Ovary (tissue), 9 donors: ENCODE results near the gene ABCG2. TPM values are rescaled to one million over a fixed set of nuclear protein-coding genes. Genes with fewer than 3 reads are reported as not detected.
A peak's percentile ranks its signal among the peaks of the same experiment; 100 is the strongest.

Experiments used
- DNase-seq, 5 donors: peaks; one replicate each; pipeline ENCODE4 v3.0.0-alpha.2; 2019 to 2020
- H3K27ac ChIP-seq, 2 donors: fragments of 200-600 bp; one replicate each; pipeline versions ENCODE4 v1.5.1 to v1.8.0; 2019 to 2022
- H3K27me3 ChIP-seq: fragments of 200-600 bp; one replicate; pipeline ENCODE4 v1.8.0; 2022
- H3K36me3 ChIP-seq: fragments of 200-600 bp; sonication (generic); one replicate; pipeline ENCODE4 v1.5.1; 2019
- H3K4me1 ChIP-seq: one replicate; pipeline ENCODE4 v1.8.1; 2013; ENCODE audit warnings: mild to moderate bottlenecking, moderate library complexity; ENCODE audit not compliant: insufficient read depth
- H3K4me3 ChIP-seq: fragments of 200-600 bp; sonication (generic); one replicate; pipeline ENCODE4 v1.5.1; 2017
- H3K9me3 ChIP-seq, 2 donors: fragments of 200-600 bp in 1 of 2; sonication (generic) in 1 of 2; one replicate each; pipeline versions ENCODE4 v1.5.1 to v1.8.1; 2013 to 2019; ENCODE audit warnings: mild to moderate bottlenecking in 1 of 2, moderate library complexity in 1 of 2
- EP300 ChIP-seq: sonication (generic); formaldehyde crosslinking; IDR thresholded peaks from one replicate; pipeline ENCODE4 v1.6.1; 2017; ENCODE audit warnings: antibody characterized with exemption
- POLR2A ChIP-seq: fragments of 450-650 bp; IDR thresholded peaks from one replicate; pipeline ENCODE4 v1.6.1; 2017; ENCODE audit warnings: antibody characterized with exemption, mild to moderate bottlenecking, moderate library complexity
- WGBS, 3 donors: extraction: QIAGEN DNeasy Blood & Tissue Kit in 1 of 3; methylation state at CpG; one replicate each; pipeline versions ENCODE4 v1.1.5 to v1.1.7; 2013 to 2017; 5-methylcytosine and 5-hydroxymethylcytosine counted together
- intact Hi-C, 4 donors: fragments of 100-400 bp; cut with DNase I; formaldehyde crosslinking; loops; one replicate each; pipeline versions ENCODE4 v1.11.0 to v1.15.1; 2022 to 2023
- polyA plus RNA-seq, 2 donors: library from polyadenylated mRNA; stranded (reverse); fragments of 200-250 nt in 1 of 2; fragments of 350-450 nt in 1 of 2; fragmentation: Illumina TruSeq in 1 of 2; extraction: RNeasy Lipid Tissue Mini Kit (QIAGEN cat#74804) in 1 of 2; gene quantifications; one replicate each; pipeline ENCODE4 v1.2.3, GENCODE V29; 2013 to 2014
- total RNA-seq, 7 donors: library from RNA; depleted of rRNA in 2 of 7; stranded (reverse); fragments of >200 nt in 2 of 7; fragmentation: NEBNext Ultra II Directional in 3 of 7; extraction: Animal tissue kit (Norgen Biotek cat#: 25700) in 3 of 7; gene quantifications; one replicate each; pipeline versions ENCODE4 v1.1.0 to v1.2.4, GENCODE V29; 2016 to 2023
- TF ChIP-seq, protein P1 (sequence below), 3 donors: fragments of 450-650 bp in 2 of 3; fragments of 200-600 bp in 1 of 3; IDR thresholded peaks; one replicate each; pipeline versions ENCODE4 v1.5.1 to v1.8.0; 2016 to 2022; ENCODE audit warnings: antibody characterized with exemption in 3 of 3, mild to moderate bottlenecking in 1 of 3
- donor health status: DM: no; HTN: no; CAD: no; lungs with moderate emphysema.
- donor health status: DM: no; HTN: no; CAD: no.
- donor health status: Bipolar disorder and iron deficiency.
- donor health status: DM: yes; HTN: yes; CAD: no.
- donor health status: DM: no; HTN: no; CAD: no.
- donor health status: DM: yes; HTN: yes; CAD: no.

ABCG2 gene
- total and polyA plus RNA-seq, 9 donors: 4.4 to 20.1 (median 6.7) TPM

DNA sequence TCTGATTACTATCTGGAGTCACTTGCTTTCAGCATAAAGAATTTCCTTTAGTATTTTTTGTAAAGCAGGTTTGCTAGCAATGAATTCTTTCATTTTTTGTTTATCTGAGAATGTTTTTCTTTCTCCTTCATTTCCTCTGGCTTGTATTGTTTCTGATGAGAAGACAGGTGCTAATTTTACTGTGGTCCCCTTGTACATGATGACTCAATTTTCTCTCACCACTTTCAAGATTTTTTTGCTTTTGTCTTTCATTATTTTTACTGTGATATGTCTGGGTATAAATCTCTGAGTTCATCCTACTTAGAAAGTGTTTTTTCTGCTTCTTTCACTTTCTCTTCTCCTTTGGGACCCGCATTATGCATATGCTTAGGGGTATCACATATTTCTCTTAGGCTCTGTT is 88.4 kb downstream of the ABCG2 start:
- intact Hi-C loops: no loop called here
- Histone ChIP-seq H3K9me3 (peaks cover 0 to 14% of the 10 kb centered on the region in 2 donors), H3K36me3 (peaks cover 3% of the 10 kb centered on the region), H3K4me3 (no peak overlapping the region), H3K27ac (no peak overlapping the region), H3K27me3 (no peaks in the 10 kb centered on the region), H3K4me1 (no peaks in the 10 kb centered on the region)
- TF ChIP-seq EP300: no peak
- TF ChIP-seq, protein P1, sequence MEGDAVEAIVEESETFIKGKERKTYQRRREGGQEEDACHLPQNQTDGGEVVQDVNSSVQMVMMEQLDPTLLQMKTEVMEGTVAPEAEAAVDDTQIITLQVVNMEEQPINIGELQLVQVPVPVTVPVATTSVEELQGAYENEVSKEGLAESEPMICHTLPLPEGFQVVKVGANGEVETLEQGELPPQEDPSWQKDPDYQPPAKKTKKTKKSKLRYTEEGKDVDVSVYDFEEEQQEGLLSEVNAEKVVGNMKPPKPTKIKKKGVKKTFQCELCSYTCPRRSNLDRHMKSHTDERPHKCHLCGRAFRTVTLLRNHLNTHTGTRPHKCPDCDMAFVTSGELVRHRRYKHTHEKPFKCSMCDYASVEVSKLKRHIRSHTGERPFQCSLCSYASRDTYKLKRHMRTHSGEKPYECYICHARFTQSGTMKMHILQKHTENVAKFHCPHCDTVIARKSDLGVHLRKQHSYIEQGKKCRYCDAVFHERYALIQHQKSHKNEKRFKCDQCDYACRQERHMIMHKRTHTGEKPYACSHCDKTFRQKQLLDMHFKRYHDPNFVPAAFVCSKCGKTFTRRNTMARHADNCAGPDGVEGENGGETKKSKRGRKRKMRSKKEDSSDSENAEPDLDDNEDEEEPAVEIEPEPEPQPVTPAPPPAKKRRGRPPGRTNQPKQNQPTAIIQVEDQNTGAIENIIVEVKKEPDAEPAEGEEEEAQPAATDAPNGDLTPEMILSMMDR (IDR thresholded peaks at IDR 0.05): no peak
- TF ChIP-seq POLR2A: no peak
- DNase-seq: no peak
- 97 to 100% (median 98%) methylated on average over 1 of the region's 1 CpG for WGBS, 3 donors

DNA sequence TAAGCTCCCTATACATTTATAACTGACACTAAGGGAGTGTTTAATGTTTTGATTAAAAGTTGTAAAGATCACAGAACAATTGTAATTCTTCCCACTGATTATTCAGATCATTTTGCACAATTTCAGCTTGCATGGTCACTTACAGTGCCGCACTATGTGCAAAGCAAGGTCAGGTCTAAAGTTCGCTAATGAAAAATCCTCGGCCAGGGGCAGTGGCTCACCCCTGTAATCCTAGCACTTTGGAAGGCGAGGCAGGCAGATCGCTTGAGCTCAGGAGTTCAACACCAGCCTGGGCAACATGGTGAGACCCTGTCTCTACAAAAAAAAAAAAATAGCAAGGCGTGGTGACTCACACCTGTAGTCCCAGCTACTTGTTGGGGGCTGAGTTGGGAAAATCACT is 94.0 kb downstream of the ABCG2 start:
- Histone ChIP-seq H3K36me3 (peaks cover 3% of the 10 kb centered on the region), H3K27ac (no peak overlapping the region), H3K27me3 (no peaks in the 10 kb centered on the region), H3K9me3 (peaks cover 0 to 3% of the 10 kb centered on the region in 2 donors), H3K4me1 (peaks cover 5% of the 10 kb centered on the region), H3K4me3 (no peak overlapping the region)
- TF ChIP-seq EP300 (no peak), POLR2A (no peak)
- TF ChIP-seq, protein P1 (IDR thresholded peaks at IDR 0.05): no peak
- no peak for DNase-seq
- intact Hi-C loops: no loop called here
- WGBS, 3 donors: 82 to 87% (median 84%) methylated on average over 6 of the region's 6 CpGs

DNA sequence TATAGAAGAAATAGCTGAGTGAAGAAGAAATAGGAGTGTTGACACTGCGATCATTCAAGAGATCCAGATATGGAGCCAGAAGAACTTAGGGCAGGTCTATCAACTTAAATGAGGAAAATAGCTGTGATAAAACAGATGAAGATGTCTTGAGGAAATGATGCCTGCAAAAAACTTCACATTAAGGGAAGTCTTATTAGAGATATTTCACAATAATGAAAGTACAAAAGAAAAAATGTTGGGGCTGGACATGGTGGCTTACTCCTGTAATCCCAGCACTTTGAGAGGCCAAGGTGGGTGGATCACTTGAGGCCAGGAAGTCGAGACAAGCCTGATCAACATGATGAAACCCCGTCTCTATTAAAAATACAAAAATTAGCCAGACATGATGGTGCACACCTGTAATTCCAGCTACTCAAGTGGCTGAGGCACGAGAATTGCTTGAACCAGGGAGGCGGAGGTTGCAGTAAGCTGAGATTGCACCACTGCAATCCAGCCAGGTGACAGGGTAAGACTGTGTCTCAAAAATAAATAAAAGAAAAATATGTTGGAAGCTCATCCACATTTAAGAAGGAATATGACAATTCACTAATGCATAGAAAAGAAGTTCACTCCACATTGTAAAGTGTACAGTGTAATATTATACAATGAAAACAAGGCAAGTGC is 94.7 kb downstream of the ABCG2 start:
- H3K9me3 ChIP-seq: peaks cover 0 to 3% of the 10 kb centered on the region in 2 donors
- peaks cover 5% of the 10 kb centered on the region for H3K4me1 ChIP-seq
- TF ChIP-seq, protein P1 (IDR thresholded peaks at IDR 0.05): no peak
- DNase-seq: no peak
- H3K4me3 ChIP-seq: no peak overlapping the region
- 89 to 96% (median 90%) methylated on average over 5 of the region's 5 CpGs for WGBS, 3 donors
- no peak overlapping the region for H3K27ac ChIP-seq
- no peaks in the 10 kb centered on the region for H3K27me3 ChIP-seq
- intact Hi-C loops: no loop called here
- peaks cover 3% of the 10 kb centered on the region for H3K36me3 ChIP-seq

DNA sequence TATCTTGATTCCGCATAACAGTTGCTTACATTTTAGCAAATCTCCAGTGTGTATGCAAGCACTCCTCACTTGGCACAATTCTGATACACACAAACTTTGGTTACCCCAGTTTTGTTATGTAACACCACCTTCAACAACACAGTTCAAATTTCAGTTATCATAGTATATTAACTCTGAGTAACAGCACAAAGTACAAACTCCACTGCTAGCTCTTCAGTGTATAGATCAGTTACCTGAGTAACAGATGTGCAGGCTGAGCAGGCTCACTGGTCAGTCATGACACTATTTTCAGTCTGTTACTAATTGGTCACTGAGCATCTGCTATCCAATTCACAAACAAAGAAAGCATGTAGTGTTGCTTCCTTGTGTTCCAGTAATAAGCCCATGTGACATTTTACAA is 95.6 kb downstream of the ABCG2 start:
- 67 to 90% (median 82%) methylated on average over 1 of the region's 1 CpG for WGBS, 3 donors
- DNase-seq: no peak
- Histone ChIP-seq H3K4me1 (peaks cover 5% of the 10 kb centered on the region), H3K9me3 (no peaks in the 10 kb centered on the region), H3K27ac (peak overlapping the region in 1 of 2 donors; percentile 3), H3K36me3 (peaks cover 3% of the 10 kb centered on the region), H3K4me3 (no peak overlapping the region), H3K27me3 (no peaks in the 10 kb centered on the region)
- intact Hi-C loops: no loop called here
- TF ChIP-seq POLR2A (no peak), EP300 (no peak)
- TF ChIP-seq, protein P1 (IDR thresholded peaks at IDR 0.05): no peak
